HepG2 (cell line): ENCODE results near the gene DNAJB12. TPM values are rescaled to one million over a fixed set of nuclear protein-coding genes. Genes with fewer than 3 reads are reported as not detected.

Experiments
- BRCA1 ChIP-seq: sonication (generic); formaldehyde crosslinking; IDR thresholded peaks from 2 replicates; pipeline ENCODE4 v1.4.0; 2020; ENCODE audit warnings: missing genetic modification reagents
- CAMTA2 ChIP-seq: sonication (generic); formaldehyde crosslinking; IDR thresholded peaks from 2 replicates; pipeline ENCODE4 v1.4.0; 2020; ENCODE audit warnings: mild to moderate bottlenecking, missing genetic modification reagents, borderline replicate concordance
- CBX1 ChIP-seq: IDR thresholded peaks from one replicate; pipeline ENCODE4 v1.6.1; 2016; ENCODE audit warnings: antibody characterized with exemption, low read depth
- DR1 ChIP-seq: sonication (generic); formaldehyde crosslinking; IDR thresholded peaks from 2 replicates; pipeline ENCODE4 v1.8.0; 2021; ENCODE audit warnings: mild to moderate bottlenecking, missing genetic modification reagents, inconsistent platforms
- MEIS2 ChIP-seq: sonication (generic); formaldehyde crosslinking; IDR thresholded peaks from 2 replicates; pipeline ENCODE4 v1.9.0; 2021; ENCODE audit warnings: mild to moderate bottlenecking, missing genetic modification reagents
- PREB ChIP-seq: sonication (generic); formaldehyde crosslinking; IDR thresholded peaks from 2 replicates; pipeline ENCODE4 v1.4.0; 2020; ENCODE audit warnings: missing genetic modification reagents
- SKI ChIP-seq: fragments of 450-650 bp; IDR thresholded peaks from one replicate; pipeline ENCODE4 v1.6.1; 2018; ENCODE audit warnings: mild to moderate bottlenecking; ENCODE audit not compliant: partially characterized antibody
- SP5 ChIP-seq: IDR thresholded peaks from 2 replicates; pipeline ENCODE4 v1.6.1; 2016; ENCODE audit warnings: low read depth, borderline replicate concordance
- SRSF9 ChIP-seq: fragments of 200-400 bp; formaldehyde crosslinking; IDR thresholded peaks from 2 replicates; pipeline ENCODE4 v1.6.1; 2018; ENCODE audit warnings: borderline replicate concordance, mild to moderate bottlenecking, low read depth, low read length; ENCODE audit not compliant: insufficient read depth, poor library complexity, severe bottlenecking
- ZBTB4 ChIP-seq: sonication (generic); formaldehyde crosslinking; IDR thresholded peaks from 2 replicates; pipeline ENCODE4 v1.4.0; 2020; ENCODE audit warnings: missing genetic modification reagents, mild to moderate bottlenecking, borderline replicate concordance
- ZFP41 ChIP-seq: sonication (generic); formaldehyde crosslinking; IDR thresholded peaks from 2 replicates; pipeline ENCODE4 v1.4.0; 2020; ENCODE audit warnings: mild to moderate bottlenecking, missing genetic modification reagents, borderline replicate concordance
- ZFY ChIP-seq: sonication (generic); formaldehyde crosslinking; IDR thresholded peaks from 2 replicates; pipeline ENCODE4 v1.4.0; 2020; ENCODE audit warnings: missing genetic modification reagents
- ZNF282 ChIP-seq: fragments of 450-650 bp; IDR thresholded peaks from 2 replicates; pipeline ENCODE4 v1.6.1; 2018; ENCODE audit not compliant: partially characterized antibody
- ZNF550 ChIP-seq: sonication (generic); formaldehyde crosslinking; IDR thresholded peaks from 2 replicates; pipeline ENCODE4 v1.4.0; 2020; ENCODE audit warnings: mild to moderate bottlenecking, missing genetic modification reagents, borderline replicate concordance
- ZNF670 ChIP-seq: sonication (generic); formaldehyde crosslinking; IDR thresholded peaks from 2 replicates; pipeline ENCODE4 v1.8.0; 2022; ENCODE audit warnings: mild to moderate bottlenecking, missing genetic modification reagents, borderline replicate concordance
- ZNF816 ChIP-seq: sonication (generic); formaldehyde crosslinking; IDR thresholded peaks from 2 replicates; pipeline ENCODE4 v1.8.0; 2022; ENCODE audit warnings: missing genetic modification reagents, mild to moderate bottlenecking, borderline replicate concordance
- polyA plus RNA-seq, 8 experiments: library from polyadenylated mRNA; depleted of rRNA in 3 of 8; stranded (reverse) in 7 of 8; unstranded in 1 of 8; fragments of >200 nt; fragmentation: Illumina TruSeq in 4 of 8; extraction: Trizol in 4 of 8; gene quantifications; 2 replicates each; pipeline versions ENCODE4 v1.2.1 to v1.2.3, GENCODE V29; 2011 to 2016; ENCODE audit warnings: low read depth in 4 of 8, missing spikeins in 1 of 8, mixed read lengths in 1 of 8; ENCODE audit not compliant: insufficient read depth in 1 of 8
- total RNA-seq, 5 experiments: library from RNA; depleted of rRNA; stranded (reverse); fragments of >200 nt; fragmentation: Illumina TruSeq; extraction: Trizol; gene quantifications; 2 replicates each; pipeline ENCODE4 v1.2.3, GENCODE V29; 2016; ENCODE audit warnings: low read depth in 1 of 5
- TF ChIP-seq, protein P1 (sequence below): sonication (generic); formaldehyde crosslinking; IDR thresholded peaks from 2 replicates; pipeline ENCODE4 v1.8.1; 2023; ENCODE audit warnings: mild to moderate bottlenecking, inconsistent platforms, moderate library complexity, missing genetic modification reagents, borderline replicate concordance
- TF ChIP-seq, protein P2 (sequence below): sonication (generic); formaldehyde crosslinking; IDR thresholded peaks from 2 replicates; pipeline ENCODE4 v1.4.0; 2020; ENCODE audit warnings: missing genetic modification reagents
- TF ChIP-seq, protein P3 (sequence below): sonication (generic); formaldehyde crosslinking; IDR thresholded peaks from 2 replicates; pipeline ENCODE4 v1.4.0; 2020; ENCODE audit warnings: missing genetic modification reagents

The DNAJB12 gene
- total and polyA plus RNA-seq, 2 of the 13 experiments (the other 11 are each of a cell fraction or from before 2014, with no cell fraction given), result 10.8 to 18.2 TPM

DNA sequence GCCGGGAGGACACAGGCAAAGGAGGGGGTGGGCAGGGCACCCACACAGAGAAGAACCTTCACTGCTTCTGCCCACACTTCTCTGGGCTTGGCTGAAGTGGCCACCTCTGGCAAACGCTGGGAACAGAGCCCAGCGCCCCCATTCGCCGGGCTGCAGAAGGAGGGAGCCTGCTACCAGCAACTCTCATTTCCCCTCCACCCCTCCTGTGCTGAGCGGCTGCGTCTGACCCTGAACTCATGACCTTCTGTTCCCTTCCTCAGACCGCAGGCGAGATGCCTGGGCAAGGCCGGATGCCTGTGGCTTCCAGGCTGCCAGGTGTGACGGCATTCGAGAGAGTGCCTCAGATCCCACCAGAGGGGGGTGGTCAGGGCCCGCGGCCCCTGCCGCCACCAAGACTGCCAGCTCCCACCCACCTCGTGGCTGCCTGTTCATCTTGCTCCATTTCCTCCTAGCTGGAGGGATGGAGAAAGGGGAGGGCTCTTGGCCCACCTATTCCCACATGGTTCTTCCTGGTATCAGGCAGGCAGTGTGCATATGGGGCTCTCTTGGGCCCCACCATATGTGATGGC, 19.8 kb downstream of the DNAJB12 start (continued):
- TF ChIP-seq SP5 (CRISPR knock-in tag) (no peak), ZNF670 (CRISPR knock-in tag) (no peak), ZBTB4 (no peak; the same call in 1 of the 2 replicates), SKI (peak; percentile 61), SRSF9 (no peak), MEIS2 (CRISPR knock-in tag) (no peak; the same call in 1 of the 2 replicates), ZNF550 (CRISPR knock-in tag) (no peak), CBX1 (no peak), BRCA1 (no peak), ZFY (CRISPR knock-in tag) (peak; percentile 46; the same call in 1 of the 2 replicates), PREB (CRISPR knock-in tag) (no peak), ZNF282 (no peak), ZNF816 (CRISPR knock-in tag) (no peak), ZFP41 (CRISPR knock-in tag) (0 out of 2 replicates have a peak, but pooled peaks have one; percentile 50), CAMTA2 (CRISPR knock-in tag) (no peak), DR1 (CRISPR knock-in tag) (no peak)
- TF ChIP-seq, protein P1, sequence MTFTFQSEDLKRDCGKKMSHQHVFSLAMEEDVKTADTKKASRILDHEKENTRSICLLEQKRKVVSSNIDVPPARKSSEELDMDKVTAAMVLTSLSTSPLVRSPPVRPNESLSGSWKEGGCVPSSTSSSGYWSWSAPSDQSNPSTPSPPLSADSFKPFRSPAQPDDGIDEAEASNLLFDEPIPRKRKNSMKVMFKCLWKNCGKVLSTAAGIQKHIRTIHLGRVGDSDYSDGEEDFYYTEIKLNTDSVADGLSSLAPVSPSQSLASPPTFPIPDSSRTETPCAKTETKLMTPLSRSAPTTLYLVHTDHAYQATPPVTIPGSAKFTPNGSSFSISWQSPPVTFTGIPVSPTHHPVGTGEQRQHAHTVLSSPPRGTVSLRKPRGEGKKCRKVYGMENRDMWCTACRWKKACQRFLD, result no peak
- TF ChIP-seq, protein P2, sequence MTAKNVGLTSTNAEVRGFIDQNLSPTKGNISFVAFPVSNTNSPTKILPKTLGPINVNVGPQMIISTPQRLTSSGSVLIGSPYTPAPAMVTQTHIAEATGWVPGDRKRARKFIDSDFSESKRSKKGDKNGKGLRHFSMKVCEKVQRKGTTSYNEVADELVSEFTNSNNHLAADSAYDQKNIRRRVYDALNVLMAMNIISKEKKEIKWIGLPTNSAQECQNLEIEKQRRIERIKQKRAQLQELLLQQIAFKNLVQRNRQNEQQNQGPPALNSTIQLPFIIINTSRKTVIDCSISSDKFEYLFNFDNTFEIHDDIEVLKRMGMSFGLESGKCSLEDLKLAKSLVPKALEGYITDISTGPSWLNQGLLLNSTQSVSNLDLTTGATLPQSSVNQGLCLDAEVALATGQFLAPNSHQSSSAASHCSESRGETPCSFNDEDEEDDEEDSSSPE, result peak; percentile 50; the same call in 1 of the 2 replicates
- TF ChIP-seq, protein P3, sequence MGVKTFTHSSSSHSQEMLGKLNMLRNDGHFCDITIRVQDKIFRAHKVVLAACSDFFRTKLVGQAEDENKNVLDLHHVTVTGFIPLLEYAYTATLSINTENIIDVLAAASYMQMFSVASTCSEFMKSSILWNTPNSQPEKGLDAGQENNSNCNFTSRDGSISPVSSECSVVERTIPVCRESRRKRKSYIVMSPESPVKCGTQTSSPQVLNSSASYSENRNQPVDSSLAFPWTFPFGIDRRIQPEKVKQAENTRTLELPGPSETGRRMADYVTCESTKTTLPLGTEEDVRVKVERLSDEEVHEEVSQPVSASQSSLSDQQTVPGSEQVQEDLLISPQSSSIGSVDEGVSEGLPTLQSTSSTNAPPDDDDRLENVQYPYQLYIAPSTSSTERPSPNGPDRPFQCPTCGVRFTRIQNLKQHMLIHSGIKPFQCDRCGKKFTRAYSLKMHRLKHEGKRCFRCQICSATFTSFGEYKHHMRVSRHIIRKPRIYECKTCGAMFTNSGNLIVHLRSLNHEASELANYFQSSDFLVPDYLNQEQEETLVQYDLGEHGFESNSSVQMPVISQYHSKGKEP (CRISPR knock-in tag), result peak; percentile 33; the same call in 1 of the 2 replicates
